DMS 273 (cell line): ENCODE data around the gene DPH3.

Experiments
- DNase-seq: peaks from one replicate; lab custom pipeline; 2025; ENCODE audit not compliant: unreplicated experiment; lab: John Stamatoyannopoulos, UW

Gene DPH3

GRCh38 chr3:16294844-16295243 is 30.1 kb upstream of the DPH3 start:
- DNase-seq = no peak

- DNase-seq = no peak
Observed at GRCh38 chr3:16290827-16291196, 26.1 kb upstream of the DPH3 start.

GRCh38 chr3:16290007-16290826 is 25.5 kb upstream of the DPH3 start:
- peak; percentile 66 for DNase-seq

GRCh38 chr3:16289144-16289889 is 24.6 kb upstream of the DPH3 start:
- DNase-seq = no peak

GRCh38 chr3:16288664-16289063 is 23.9 kb upstream of the DPH3 start:
- no peak for DNase-seq

- no peak for DNase-seq
Observed at GRCh38 chr3:16286751-16287543, 22.2 kb upstream of the DPH3 start.

- no peak for DNase-seq
Observed at GRCh38 chr3:16286161-16286560, 21.4 kb upstream of the DPH3 start.

- DNase-seq = no peak
Observed at GRCh38 chr3:16284633-16285032, 19.9 kb upstream of the DPH3 start.

- no peak for DNase-seq
Observed at GRCh38 chr3:16280671-16281070, 15.9 kb upstream of the DPH3 start.

- DNase-seq = no peak
Observed at GRCh38 chr3:16279010-16279801, 14.5 kb upstream of the DPH3 start.

- DNase-seq = no peak
Observed at GRCh38 chr3:16277471-16277870, 12.7 kb upstream of the DPH3 start.

- DNase-seq = no peak
Observed at GRCh38 chr3:16273867-16274266, 9.1 kb upstream of the DPH3 start.

- no peak for DNase-seq
Observed at GRCh38 chr3:16272588-16272987, 7.8 kb upstream of the DPH3 start.

GRCh38 chr3:16270855-16271254 is 6.1 kb upstream of the DPH3 start:
- no peak for DNase-seq

GRCh38 chr3:16266714-16267113 is 2.0 kb upstream of the DPH3 start:
- DNase-seq = no peak

GRCh38 chr3:16265455-16265786 is 678 bp upstream of the DPH3 start:
- no peak for DNase-seq

GRCh38 chr3:16264174-16264707 is 502 bp downstream of the DPH3 start:
- peak; percentile 30 for DNase-seq

- no peak for DNase-seq
Observed at GRCh38 chr3:16262174-16262573, 2.6 kb downstream of the DPH3 start.

GRCh38 chr3:16260046-16260445 is 4.7 kb downstream of the DPH3 start:
- DNase-seq = no peak

GRCh38 chr3:16258866-16259265 is 5.9 kb downstream of the DPH3 start:
- DNase-seq = no peak

- no peak for DNase-seq
Observed at GRCh38 chr3:16258177-16258576, 6.6 kb downstream of the DPH3 start.
